ENCODE results near the gene FBXO34.

DNA sequence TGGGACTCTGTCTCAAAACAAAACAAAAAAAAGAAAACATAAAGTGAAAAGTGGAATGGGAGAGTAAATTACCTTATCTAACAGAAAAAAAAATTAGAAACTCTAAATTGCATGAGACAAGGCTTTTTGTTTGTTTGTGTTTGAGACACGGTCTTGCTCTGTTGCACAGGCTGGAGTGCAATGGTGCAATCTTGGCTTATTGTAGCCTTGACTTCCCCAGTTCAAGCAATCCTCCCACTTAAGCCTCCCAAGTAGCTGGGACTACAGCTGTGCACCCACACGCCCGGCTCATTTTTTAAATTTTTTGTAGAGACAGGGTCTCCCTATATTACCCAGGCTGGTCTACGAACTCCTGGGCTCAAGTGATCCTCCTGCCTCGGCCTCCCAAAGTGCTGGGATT lies 17.9 kb upstream of the FBXO34 start:
- TF ChIP-seq, protein P1, sequence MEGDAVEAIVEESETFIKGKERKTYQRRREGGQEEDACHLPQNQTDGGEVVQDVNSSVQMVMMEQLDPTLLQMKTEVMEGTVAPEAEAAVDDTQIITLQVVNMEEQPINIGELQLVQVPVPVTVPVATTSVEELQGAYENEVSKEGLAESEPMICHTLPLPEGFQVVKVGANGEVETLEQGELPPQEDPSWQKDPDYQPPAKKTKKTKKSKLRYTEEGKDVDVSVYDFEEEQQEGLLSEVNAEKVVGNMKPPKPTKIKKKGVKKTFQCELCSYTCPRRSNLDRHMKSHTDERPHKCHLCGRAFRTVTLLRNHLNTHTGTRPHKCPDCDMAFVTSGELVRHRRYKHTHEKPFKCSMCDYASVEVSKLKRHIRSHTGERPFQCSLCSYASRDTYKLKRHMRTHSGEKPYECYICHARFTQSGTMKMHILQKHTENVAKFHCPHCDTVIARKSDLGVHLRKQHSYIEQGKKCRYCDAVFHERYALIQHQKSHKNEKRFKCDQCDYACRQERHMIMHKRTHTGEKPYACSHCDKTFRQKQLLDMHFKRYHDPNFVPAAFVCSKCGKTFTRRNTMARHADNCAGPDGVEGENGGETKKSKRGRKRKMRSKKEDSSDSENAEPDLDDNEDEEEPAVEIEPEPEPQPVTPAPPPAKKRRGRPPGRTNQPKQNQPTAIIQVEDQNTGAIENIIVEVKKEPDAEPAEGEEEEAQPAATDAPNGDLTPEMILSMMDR (IDR thresholded peaks at IDR 0.05): no peak
- TF ChIP-seq POLR2A (IDR thresholded peaks at IDR 0.05): no peak
